GM19035 (cell line): ENCODE measurements around the gene GUCA1C.

Experiments used
- ATAC-seq: cut with Tn5 transposase; IDR thresholded peaks from one replicate; pipeline ENCODE4 v1.9.1; 2021; ENCODE audit not compliant: unreplicated experiment

The GUCA1C gene, protein sequence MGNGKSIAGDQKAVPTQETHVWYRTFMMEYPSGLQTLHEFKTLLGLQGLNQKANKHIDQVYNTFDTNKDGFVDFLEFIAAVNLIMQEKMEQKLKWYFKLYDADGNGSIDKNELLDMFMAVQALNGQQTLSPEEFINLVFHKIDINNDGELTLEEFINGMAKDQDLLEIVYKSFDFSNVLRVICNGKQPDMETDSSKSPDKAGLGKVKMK

DNA sequence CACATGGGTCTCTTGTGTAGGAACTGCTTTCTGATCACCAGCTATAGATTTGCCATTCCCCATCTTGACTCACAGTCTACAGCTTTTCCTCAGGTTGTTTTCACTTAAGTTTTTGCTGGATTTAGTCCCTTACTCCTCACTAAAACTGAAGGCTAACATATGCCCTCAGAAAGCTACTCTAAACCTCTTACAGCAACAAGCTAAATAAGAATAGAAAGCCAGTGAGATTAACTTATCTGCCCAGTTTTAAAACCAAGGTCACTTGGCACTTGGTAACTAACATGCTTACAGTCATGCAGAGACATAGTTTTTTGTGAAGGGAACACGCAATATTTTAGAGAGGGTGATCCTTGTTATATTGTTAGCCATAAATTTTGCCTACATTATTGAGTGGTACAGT, at the start of gene GUCA1C:
TSS of gene GUCA1C (minus strand) at position 180 of the 400 bp plus-strand sequence. CDS start at position 63, 117 bp downstream.
- ATAC-seq, result no peak

GRCh38 chr3:108998436-108998835, 44.8 kb upstream of the GUCA1C start:
- no peak for ATAC-seq

- no peak for ATAC-seq
Observed at GRCh38 chr3:108985844-108986243, 32.2 kb upstream of the GUCA1C start.

- no peak for ATAC-seq
Observed at GRCh38 chr3:108983051-108983450, 29.4 kb upstream of the GUCA1C start.

DNA sequence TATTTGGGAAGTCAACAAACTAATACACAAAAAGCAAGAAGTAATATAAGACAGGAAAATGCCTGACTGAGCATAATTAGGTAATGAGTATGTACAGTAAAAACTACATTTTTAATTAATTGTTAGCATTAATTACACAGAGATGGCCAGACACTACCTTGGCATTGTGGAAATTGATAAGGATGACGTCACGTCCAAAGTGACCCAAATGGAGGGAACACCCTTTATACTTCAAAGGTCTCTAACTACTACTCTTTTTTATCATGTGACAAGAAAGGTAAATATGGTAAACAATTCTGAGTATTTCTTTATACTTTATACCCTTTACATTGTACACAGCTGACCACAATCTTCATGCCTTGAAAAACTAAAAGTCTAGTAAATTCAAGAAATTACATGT, 22.4 kb upstream of the GUCA1C start:
- ATAC-seq, result no peak

GRCh38 chr3:108973019-108973418, 19.3 kb upstream of the GUCA1C start:
- ATAC-seq, result no peak

DNA sequence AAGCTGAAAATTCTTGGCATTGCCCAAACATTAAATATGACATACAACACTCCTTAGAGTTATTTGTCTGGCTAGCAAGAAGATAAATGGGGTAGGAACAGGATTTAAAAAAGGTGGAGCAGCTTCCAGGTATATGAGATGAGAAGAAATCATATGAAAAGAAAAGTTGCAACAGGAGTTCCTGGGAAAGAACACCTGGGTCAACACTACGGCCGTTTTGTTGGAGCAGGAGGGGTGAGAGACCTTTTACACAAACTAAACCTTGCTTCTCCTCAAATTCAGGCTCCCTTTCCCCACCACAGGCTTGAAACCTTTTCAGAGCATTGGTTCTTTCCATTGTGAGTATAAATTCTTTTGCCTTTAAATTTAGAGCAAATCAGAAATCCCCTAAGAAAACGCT, 18.8 kb upstream of the GUCA1C start:
- no peak for ATAC-seq

DNA sequence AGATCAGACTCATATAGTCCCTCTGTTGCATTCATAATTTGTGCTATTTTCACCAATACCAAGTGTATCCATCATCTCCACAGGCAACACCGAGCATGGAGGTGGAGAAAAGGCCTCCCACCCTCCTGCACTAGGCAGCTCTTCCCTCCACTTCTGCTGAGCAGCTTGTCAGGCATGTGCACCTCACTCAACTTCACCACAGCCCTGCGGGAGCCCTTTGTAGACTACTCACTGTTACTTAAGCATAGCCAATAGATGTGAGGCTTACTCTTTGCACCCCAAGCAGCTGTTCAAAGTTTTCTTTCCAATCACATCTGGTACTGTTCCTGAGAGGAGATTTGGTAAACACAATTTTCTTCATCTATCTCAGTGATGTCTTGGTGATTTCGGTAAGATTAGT, 16.9 kb upstream of the GUCA1C start:
- no peak for ATAC-seq

GRCh38 chr3:108966773-108967172, 13.1 kb upstream of the GUCA1C start:
- no peak for ATAC-seq

DNA sequence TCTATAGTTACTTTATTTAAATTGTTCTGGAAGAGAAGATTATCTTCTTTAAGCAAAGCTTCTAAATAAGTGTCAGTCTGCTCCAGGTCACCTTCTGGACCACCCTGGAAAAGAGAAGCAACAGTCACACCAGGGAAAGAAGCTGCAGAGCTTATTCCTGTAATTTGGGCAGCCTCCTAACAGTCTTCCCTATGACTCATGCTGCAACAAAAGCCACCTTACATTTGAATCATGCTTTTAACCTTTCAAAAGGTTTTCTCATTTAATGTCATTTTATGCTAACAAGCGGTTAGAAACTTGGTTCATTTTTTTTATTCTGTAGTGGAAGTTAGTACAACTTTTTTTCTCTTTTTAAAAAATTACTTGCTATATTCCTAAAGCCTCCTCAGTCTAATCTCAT, 5.3 kb upstream of the GUCA1C start:
- no peak for ATAC-seq

GRCh38 chr3:108953210-108953609, 469 bp downstream of the GUCA1C start:
- ATAC-seq, result no peak

DNA sequence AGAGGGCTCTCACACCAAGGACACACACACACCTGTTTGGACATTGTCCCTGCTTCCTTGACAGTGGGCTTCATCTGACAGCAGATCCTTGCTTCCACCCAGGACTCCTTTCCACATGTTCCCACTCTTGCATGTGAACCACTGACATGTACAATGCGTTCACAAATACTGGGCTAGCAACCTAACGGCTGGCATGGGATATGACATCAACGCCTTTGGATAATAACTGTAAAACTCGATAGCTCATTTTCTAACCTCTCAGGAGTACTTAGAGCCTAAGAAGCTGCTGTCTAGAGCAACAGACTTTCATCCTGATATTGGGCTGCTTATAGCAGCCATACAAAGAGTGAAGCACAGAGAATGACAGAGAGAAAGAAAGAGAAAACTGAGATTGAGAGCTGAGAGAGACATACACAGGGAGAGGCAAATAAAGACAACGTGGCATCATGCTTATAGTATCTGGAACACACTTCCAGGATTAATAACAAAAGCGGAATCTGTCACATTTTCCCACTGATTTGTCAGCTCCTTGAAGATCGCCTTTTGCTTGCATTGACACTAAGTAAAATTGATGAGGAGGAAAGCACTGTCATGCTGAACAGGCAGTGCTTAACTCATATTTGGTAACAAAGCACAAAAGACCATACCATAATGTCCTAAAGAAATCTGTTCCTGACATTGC, 1.7 kb downstream of the GUCA1C start:
- ATAC-seq, result no peak

GRCh38 chr3:108947855-108948254, 5.8 kb downstream of the GUCA1C start:
- no peak for ATAC-seq

DNA sequence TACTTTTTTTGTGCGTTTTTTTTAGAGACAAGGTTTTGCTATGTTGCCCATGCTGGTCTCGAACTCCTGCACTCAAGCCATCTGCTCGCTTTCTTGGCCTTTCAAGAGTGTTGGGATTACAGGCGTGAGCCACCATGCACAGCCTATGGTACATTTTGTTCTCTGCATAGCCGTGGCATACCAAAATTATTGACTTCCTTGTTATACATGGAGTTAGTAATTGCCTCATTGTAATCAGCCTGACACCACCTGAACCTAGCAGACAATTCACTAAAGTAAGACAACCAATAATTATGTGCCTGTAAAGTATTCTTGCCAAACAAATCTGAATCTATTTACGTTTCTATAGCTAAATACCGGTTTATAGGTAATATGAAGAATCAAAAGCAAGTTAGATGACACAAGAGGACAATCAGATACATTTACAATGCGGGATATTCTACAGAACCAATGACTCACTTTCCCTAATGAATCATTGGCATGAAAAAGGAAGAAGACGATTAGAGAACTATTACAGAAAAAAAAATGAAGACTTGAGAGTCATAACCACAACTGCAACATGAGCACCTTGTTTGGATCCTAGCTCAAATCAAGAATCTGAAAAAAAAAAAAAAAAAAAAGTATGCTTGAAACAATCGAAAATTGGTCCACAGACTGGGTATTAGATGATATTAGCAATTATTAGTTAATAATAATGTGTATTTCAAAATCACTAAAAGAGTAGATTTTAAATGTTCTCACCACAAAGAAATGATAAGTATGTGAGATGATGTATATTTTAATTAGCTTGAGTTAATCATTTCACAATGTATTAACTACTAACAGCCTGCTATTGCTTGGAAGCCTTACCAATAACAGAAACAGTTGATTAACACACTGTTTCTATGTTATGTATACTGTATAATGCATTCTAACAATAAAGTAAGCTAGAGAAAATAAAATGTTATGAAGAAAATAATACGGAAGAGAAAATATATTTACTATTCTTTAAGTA, 7.1 kb downstream of the GUCA1C start:
- ATAC-seq, result no peak

- no peak for ATAC-seq
Observed at GRCh38 chr3:108940568-108941263, 13.0 kb downstream of the GUCA1C start.

- no peak for ATAC-seq
Observed at GRCh38 chr3:108940166-108940565, 13.5 kb downstream of the GUCA1C start.

DNA sequence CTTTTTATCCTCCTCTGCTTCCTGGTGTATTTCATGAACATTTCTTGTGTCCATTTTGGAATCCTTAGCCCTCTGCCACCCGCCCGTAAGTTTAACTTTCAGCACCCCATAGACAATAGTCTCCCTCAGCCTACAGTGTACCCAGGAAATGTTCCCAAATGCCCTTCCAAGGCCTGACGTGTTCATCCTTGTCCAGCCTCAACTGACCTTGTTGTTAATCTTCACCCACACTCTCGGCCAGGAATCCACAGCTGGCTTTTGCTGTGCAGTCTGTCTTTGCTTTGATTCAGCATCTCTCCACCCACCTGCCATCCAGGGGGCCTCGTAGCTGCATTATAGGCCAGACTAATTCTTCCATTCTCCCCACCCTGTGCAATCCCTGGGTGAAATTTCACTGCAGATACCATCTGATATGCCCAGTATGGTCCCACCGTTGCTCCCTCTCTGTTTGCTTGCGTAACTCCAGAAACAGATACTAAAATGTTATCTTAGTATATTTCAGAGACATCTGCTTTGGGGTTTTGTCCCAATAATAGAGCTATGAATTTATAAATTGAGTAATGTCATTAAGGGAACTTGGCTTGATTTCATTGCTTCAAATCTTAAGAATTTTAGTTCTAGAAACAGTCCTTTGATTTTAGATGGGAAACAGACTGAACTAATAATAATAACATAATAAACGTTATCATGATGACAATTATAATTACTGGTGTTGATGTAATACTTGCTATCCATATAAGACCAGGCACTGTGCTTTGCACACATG, 16.6 kb downstream of the GUCA1C start:
- ATAC-seq, result no peak

GRCh38 chr3:108931035-108931434, 22.6 kb downstream of the GUCA1C start:
- ATAC-seq, result no peak

- no peak for ATAC-seq
Observed at GRCh38 chr3:108918866-108919265, 34.8 kb downstream of the GUCA1C start.
